Mammary epithelial cell (primary cell): ENCODE data around the gene NCKAP5.

ENCODE experiments used
- EZH2 ChIP-seq: IDR thresholded peaks from 2 replicates; pipeline ENCODE4 v1.6.1; 2012; ENCODE audit warnings: low read length, inconsistent platforms, borderline replicate concordance
- TF ChIP-seq, protein P1 (sequence below), 2 donors: IDR thresholded peaks in 1 of 2; conservative IDR thresholded peaks in 1 of 2; 2 replicates each; pipeline ENCODE4 v1.5.1; 2011 to 2012; ENCODE audit warnings: inconsistent platforms in 2 of 2, low read length in 2 of 2, mild to moderate bottlenecking in 2 of 2, control low read depth in 1 of 2, low read depth in 1 of 2; ENCODE audit not compliant: insufficient read depth in 1 of 2; ENCODE audit errors: extremely low read depth in 1 of 2

DNA sequence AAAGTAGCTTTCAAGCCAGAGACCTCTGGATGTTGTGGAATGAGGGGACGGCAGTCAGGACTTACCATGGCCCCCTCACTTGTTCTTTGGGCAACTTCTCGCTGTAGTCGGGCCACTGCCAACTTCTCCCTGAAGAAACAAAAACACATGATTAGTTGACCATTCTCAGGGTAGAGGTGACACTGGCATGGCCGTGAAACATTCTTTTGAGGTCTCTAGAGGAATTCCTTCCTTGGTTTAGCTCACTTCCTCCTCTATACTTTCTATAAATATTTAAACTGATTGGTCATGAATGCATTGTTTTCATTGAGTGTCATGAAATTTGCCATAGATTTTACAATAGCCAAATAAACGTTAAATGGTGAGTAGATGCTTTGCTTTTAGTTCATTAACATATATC lies 354.6 kb downstream of the NCKAP5 start:
- TF ChIP-seq, protein P1, sequence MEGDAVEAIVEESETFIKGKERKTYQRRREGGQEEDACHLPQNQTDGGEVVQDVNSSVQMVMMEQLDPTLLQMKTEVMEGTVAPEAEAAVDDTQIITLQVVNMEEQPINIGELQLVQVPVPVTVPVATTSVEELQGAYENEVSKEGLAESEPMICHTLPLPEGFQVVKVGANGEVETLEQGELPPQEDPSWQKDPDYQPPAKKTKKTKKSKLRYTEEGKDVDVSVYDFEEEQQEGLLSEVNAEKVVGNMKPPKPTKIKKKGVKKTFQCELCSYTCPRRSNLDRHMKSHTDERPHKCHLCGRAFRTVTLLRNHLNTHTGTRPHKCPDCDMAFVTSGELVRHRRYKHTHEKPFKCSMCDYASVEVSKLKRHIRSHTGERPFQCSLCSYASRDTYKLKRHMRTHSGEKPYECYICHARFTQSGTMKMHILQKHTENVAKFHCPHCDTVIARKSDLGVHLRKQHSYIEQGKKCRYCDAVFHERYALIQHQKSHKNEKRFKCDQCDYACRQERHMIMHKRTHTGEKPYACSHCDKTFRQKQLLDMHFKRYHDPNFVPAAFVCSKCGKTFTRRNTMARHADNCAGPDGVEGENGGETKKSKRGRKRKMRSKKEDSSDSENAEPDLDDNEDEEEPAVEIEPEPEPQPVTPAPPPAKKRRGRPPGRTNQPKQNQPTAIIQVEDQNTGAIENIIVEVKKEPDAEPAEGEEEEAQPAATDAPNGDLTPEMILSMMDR (conservative IDR thresholded peaks at IDR 0.05 in 1 of 2, IDR thresholded peaks at IDR 0.05 in 1 of 2; ENCODE audit: extremely low read depth in 1 of 2, insufficient read depth in 1 of 2, low read depth in 1 of 2, low read length in 2 of 2) = no peak
- no peak for TF ChIP-seq EZH2
